ENCODE data around the gene AFP. TPM values are rescaled to one million over a fixed set of nuclear protein-coding genes. Genes with fewer than 3 reads are reported as not detected.

The AFP gene
- total and polyA plus RNA-seq, 8 donors: 0.40 to 1.5 TPM; not detected in 6

GRCh38 chr4:73477176-73477575, 41.2 kb downstream of the AFP start:
- no peaks in the 10 kb centered on the region for H3K27me3 ChIP-seq
- no peaks in the 10 kb centered on the region for H3K9me3 ChIP-seq
- peaks cover 0 to 12% (median 11%) of the 10 kb centered on the region in 3 donors for H3K4me1 ChIP-seq
- DNase-seq (peak in 1 of 6 donors; percentile 36), ATAC-seq (no peak), FAIRE-seq (no peak)
- TF ChIP-seq CTCF (IDR thresholded peaks at IDR 0.05): no peak
- 83 to 84% methylated on average over 11 of the region's 11 CpGs for WGBS, 2 donors
- no peak overlapping the region for H3K27ac ChIP-seq
- intact Hi-C loops (cut with DNase I): no loop called here
- no peak overlapping the region for H3K4me3 ChIP-seq
- H3K36me3 ChIP-seq: no peaks in the 10 kb centered on the region

GRCh38 chr4:73479323-73479722, 43.3 kb downstream of the AFP start:
- Histone ChIP-seq H3K36me3 (no peaks in the 10 kb centered on the region), H3K4me1 (peaks cover 0 to 13% (median 11%) of the 10 kb centered on the region in 3 donors), H3K9me3 (no peaks in the 10 kb centered on the region), H3K27me3 (no peaks in the 10 kb centered on the region), H3K4me3 (no peak overlapping the region), H3K27ac (no peak overlapping the region)
- 44 to 48% methylated on average over 1 of the region's 1 CpG for WGBS, 2 donors
- FAIRE-seq: no peak
- ATAC-seq: no peak
- DNase-seq: no peak
- intact Hi-C loops (cut with DNase I): no loop called here
- no peak for TF ChIP-seq CTCF (IDR thresholded peaks at IDR 0.05)

GRCh38 chr4:73481358-73481757, 45.3 kb downstream of the AFP start, which contains the start of gene AFM:
AFM (plus strand) TSS chr4:73481745; CDS start chr4:73481776, 31 bp downstream.
- Histone ChIP-seq H3K36me3 (no peaks in the 10 kb centered on the region), H3K9me3 (no peaks in the 10 kb centered on the region), H3K27ac (peak within 1 kb of the TSS in 1 of 4 donors; percentile 21), H3K27me3 (no peaks in the 10 kb centered on the region), H3K4me3 (no peak within 1 kb of the TSS), H3K4me1 (peaks cover 0 to 14% (median 13%) of the 10 kb centered on the region in 3 donors)
- WGBS, 2 donors: 14 to 16% methylated on average over 2 of the region's 2 CpGs
- no peak for TF ChIP-seq CTCF (IDR thresholded peaks at IDR 0.05)
- no peak for DNase-seq
- peak; percentile 80 to 90 (median 84) for ATAC-seq
- no peak for FAIRE-seq
- intact Hi-C loops (cut with DNase I): no loop called here

GRCh38 chr4:73485085-73485484, 49.1 kb downstream of the AFP start:
- no peak for TF ChIP-seq CTCF (IDR thresholded peaks at IDR 0.05)
- Histone ChIP-seq H3K4me1 (peaks cover 0 to 18% (median 16%) of the 10 kb centered on the region in 3 donors), H3K27ac (no peak overlapping the region), H3K4me3 (no peak overlapping the region), H3K36me3 (no peaks in the 10 kb centered on the region), H3K27me3 (no peaks in the 10 kb centered on the region), H3K9me3 (no peaks in the 10 kb centered on the region)
- intact Hi-C loops (cut with DNase I): no loop called here
- FAIRE-seq (no peak), DNase-seq (no peak), ATAC-seq (no peak)

GRCh38 chr4:73485596-73485995, 49.6 kb downstream of the AFP start:
- FAIRE-seq (no peak), ATAC-seq (no peak), DNase-seq (no peak)
- no peak for TF ChIP-seq CTCF (IDR thresholded peaks at IDR 0.05)
- Histone ChIP-seq H3K4me3 (no peak overlapping the region), H3K27ac (no peak overlapping the region), H3K4me1 (peaks cover 0 to 18% (median 16%) of the 10 kb centered on the region in 3 donors), H3K27me3 (no peaks in the 10 kb centered on the region), H3K9me3 (no peaks in the 10 kb centered on the region), H3K36me3 (no peaks in the 10 kb centered on the region)
- intact Hi-C loops (cut with DNase I): no loop called here

Measured in pancreas (tissue), 10 donors.